H1 (cell line): Measurements from ENCODE around the gene IFNL1. TPM values are rescaled to one million over a fixed set of nuclear protein-coding genes. Genes with fewer than 3 reads are reported as not detected.

ENCODE experiments used
- CTCF ChIA-PET: fragments of 300-600 bp; sonication (Branson Sonifier 250); formaldehyde crosslinking; loops from one replicate; lab custom pipeline; 2021; ENCODE audit not compliant: partially characterized antibody; lab: Charles Lee
- POLR2A ChIA-PET: fragments of 300-600 bp; sonication (Branson Sonifier 250); formaldehyde crosslinking; loops from one replicate; lab custom pipeline; 2021; ENCODE audit warnings: inconsistent platforms; ENCODE audit not compliant: partially characterized antibody; lab: Charles Lee
- DNase-seq, 2 experiments: peaks; one replicate each; pipeline versions ENCODE4 v3.0.0 to v3.0.0-alpha.2; 2010 to 2022; ENCODE audit warnings: low spot score in 2 of 2, low read depth in 1 of 2, mixed read lengths in 1 of 2
- FAIRE-seq: peaks from 2 replicates; lab custom pipeline; 2011; peaks lifted over from hg19 to GRCh38; lab: Jason Lieb, UNC
- H2AFZ ChIP-seq: 2 replicates; pipeline ENCODE4 v1.8.1; 2012; ENCODE audit warnings: low read length, inconsistent platforms
- H2AK5ac ChIP-seq: 2 replicates; pipeline ENCODE4 v1.6.1; 2013; ENCODE audit warnings: low read depth, low read length
- H2BK120ac ChIP-seq: replicated peaks from 2 replicates; pipeline ENCODE3; 2013; ENCODE audit warnings: low read depth, low read length, inconsistent platforms
- H2BK12ac ChIP-seq: 2 replicates; pipeline ENCODE4 v1.6.1; 2013; ENCODE audit warnings: low read depth, low read length
- H2BK15ac ChIP-seq: 2 replicates; pipeline ENCODE4 v1.6.1; 2013; ENCODE audit warnings: low read length
- H2BK20ac ChIP-seq: 2 replicates; pipeline ENCODE4 v1.6.1; 2013; ENCODE audit warnings: low read length
- H2BK5ac ChIP-seq: 2 replicates; pipeline ENCODE4 v1.6.1; 2013; ENCODE audit warnings: low read depth, low read length
- H3K14ac ChIP-seq: 2 replicates; pipeline ENCODE4 v1.6.1; 2013; ENCODE audit warnings: inconsistent platforms; ENCODE audit not compliant: insufficient read length
- H3K18ac ChIP-seq: 2 replicates; pipeline ENCODE4 v1.6.1; 2013; ENCODE audit warnings: low read length; ENCODE audit errors: extremely low read depth
- H3K23ac ChIP-seq: 2 replicates; pipeline ENCODE4 v1.6.1; 2013; ENCODE audit warnings: inconsistent platforms; ENCODE audit not compliant: insufficient read length
- H3K23me2 ChIP-seq: 2 replicates; pipeline ENCODE4 v1.6.1; 2013; ENCODE audit warnings: low read depth, low read length
- H3K27ac ChIP-seq: 2 replicates; pipeline ENCODE4 v1.6.1; 2011; ENCODE audit warnings: low read depth, low read length, inconsistent platforms
- H3K27me3 ChIP-seq, 4 experiments: replicated peaks in 1 of 4; 1 replicate in 1 of 4; 2 replicates in 3 of 4; pipeline versions ENCODE4 v1.6.1 to v1.8.1; 2011 to 2013; ENCODE audit warnings: low read length in 3 of 4, mild to moderate bottlenecking in 3 of 4, inconsistent platforms in 2 of 4, mixed read lengths in 2 of 4, moderate library complexity in 1 of 4; ENCODE audit not compliant: control insufficient read depth in 3 of 4, insufficient read depth in 3 of 4; ENCODE audit errors: extremely low read depth in 1 of 4
- H3K36me3 ChIP-seq, 4 experiments: 2 replicates each; pipeline versions ENCODE4 v1.6.1 to v1.8.1; 2011 to 2013; ENCODE audit warnings: mild to moderate bottlenecking in 4 of 4, low read length in 3 of 4, moderate library complexity in 2 of 4, control low read depth in 1 of 4, inconsistent platforms in 1 of 4; ENCODE audit not compliant: insufficient read depth in 4 of 4, control insufficient read depth in 2 of 4
- H3K4ac ChIP-seq: replicated peaks from 2 replicates; pipeline ENCODE3; 2013; ENCODE audit warnings: low read length, low read depth, mixed read lengths, inconsistent platforms; ENCODE audit not compliant: insufficient read length
- H3K4me1 ChIP-seq, 4 experiments: replicated peaks in 1 of 4; 1 replicate in 1 of 4; 2 replicates in 3 of 4; pipeline versions ENCODE4 v1.6.1 to v1.8.1; 2011 to 2013; ENCODE audit warnings: low read length in 3 of 4, inconsistent platforms in 2 of 4, mixed read lengths in 1 of 4; ENCODE audit not compliant: insufficient read depth in 4 of 4, control insufficient read depth in 3 of 4
- H3K4me2 ChIP-seq, 2 experiments: 2 replicates each; pipeline versions ENCODE4 v1.6.1 to v1.8.1; 2011 to 2013; ENCODE audit warnings: low read depth in 2 of 2, low read length in 2 of 2, control low read depth in 1 of 2, inconsistent platforms in 1 of 2, mild to moderate bottlenecking in 1 of 2; ENCODE audit not compliant: insufficient read depth in 1 of 2
- H3K4me3 ChIP-seq, 4 experiments: fragments of 200-600, 300-600 bp in 1 of 4; sonication (generic), shearing (Covaris generic), sonication (Bioruptor Twin) in 1 of 4; 2 replicates each; pipeline versions ENCODE4 v1.5.1 to v1.8.1; 2011 to 2016; ENCODE audit warnings: low read length in 4 of 4, low read depth in 3 of 4, control low read depth in 2 of 4, inconsistent platforms in 2 of 4, mild to moderate bottlenecking in 2 of 4, mixed read lengths in 1 of 4, moderate library complexity in 1 of 4; ENCODE audit not compliant: insufficient read depth in 2 of 4; ENCODE audit errors: extremely low read depth in 1 of 4
- H3K56ac ChIP-seq: replicated peaks from 2 replicates; pipeline ENCODE3; 2013; ENCODE audit warnings: low read depth, mild to moderate bottlenecking, mixed read lengths, low read length, inconsistent platforms; ENCODE audit not compliant: insufficient read length
- H3K79me1 ChIP-seq: 2 replicates; pipeline ENCODE4 v1.6.1; 2013; ENCODE audit warnings: low read depth, low read length, control low read depth
- H3K79me2 ChIP-seq, 2 experiments: 2 replicates each; pipeline versions ENCODE4 v1.6.1 to v1.8.1; 2012 to 2013; ENCODE audit warnings: low read length in 2 of 2, mild to moderate bottlenecking in 2 of 2, inconsistent platforms in 1 of 2; ENCODE audit not compliant: insufficient read depth in 2 of 2, control insufficient read depth in 1 of 2
- H3K9ac ChIP-seq, 4 experiments: replicated peaks in 1 of 4; 1 replicate in 1 of 4; 2 replicates in 3 of 4; pipeline versions ENCODE4 v1.6.1 to v1.8.1; 2011 to 2013; ENCODE audit warnings: low read depth in 3 of 4, low read length in 3 of 4, control low read depth in 2 of 4, mild to moderate bottlenecking in 2 of 4, moderate library complexity in 2 of 4, inconsistent platforms in 1 of 4; ENCODE audit errors: extremely low read depth in 1 of 4
- H3K9me3 ChIP-seq, 2 experiments: 2 replicates each; pipeline versions ENCODE4 v1.6.1 to v1.8.1; 2012 to 2013; ENCODE audit warnings: mild to moderate bottlenecking in 2 of 2, moderate library complexity in 2 of 2, control low read depth in 1 of 2, inconsistent platforms in 1 of 2, low read depth in 1 of 2, low read length in 1 of 2, mixed read lengths in 1 of 2; ENCODE audit not compliant: insufficient read depth in 2 of 2
- H4K20me1 ChIP-seq, 2 experiments: replicated peaks in 1 of 2; 2 replicates each; pipeline versions ENCODE3 to v1.8.1; 2011 to 2013; ENCODE audit warnings: inconsistent platforms in 2 of 2, low read length in 2 of 2, mild to moderate bottlenecking in 1 of 2; ENCODE audit not compliant: insufficient read depth in 2 of 2, control insufficient read depth in 1 of 2
- H4K5ac ChIP-seq: 2 replicates; pipeline ENCODE4 v1.6.1; 2013; ENCODE audit warnings: low read length, low read depth, mixed read lengths, inconsistent platforms; ENCODE audit not compliant: insufficient read length
- H4K8ac ChIP-seq: 2 replicates; pipeline ENCODE4 v1.8.0; 2013; ENCODE audit warnings: mild to moderate bottlenecking, moderate library complexity, low read length, inconsistent platforms; ENCODE audit not compliant: insufficient read depth; ENCODE audit errors: extremely low read depth
- H4K91ac ChIP-seq: replicated peaks from 2 replicates; pipeline ENCODE3; 2013; ENCODE audit warnings: low read length, mixed read lengths, inconsistent platforms; ENCODE audit not compliant: insufficient read length
- CBX5 ChIP-seq: fragments of 300-800, 300-1000 bp; sonication (generic); IDR thresholded peaks from 2 replicates; pipeline ENCODE4 v1.7.1; 2016; ENCODE audit warnings: antibody characterized with exemption, low read length, low read depth
- EGR1 ChIP-seq: IDR thresholded peaks from 2 replicates; pipeline ENCODE4 v1.6.1; 2011; ENCODE audit warnings: low read depth, low read length, borderline replicate concordance
- FOSL1 ChIP-seq: IDR thresholded peaks from 2 replicates; pipeline ENCODE4 v1.6.1; 2011; ENCODE audit warnings: mild to moderate bottlenecking, low read depth, low read length, moderate library complexity; ENCODE audit not compliant: insufficient read depth
- KDM1A ChIP-seq: fragments of 200-600, 300-600 bp; sonication (generic); IDR thresholded peaks from 2 replicates; pipeline ENCODE4 v1.7.1; 2016; ENCODE audit warnings: mild to moderate bottlenecking, low read length, borderline replicate concordance
- POU5F1 ChIP-seq: IDR thresholded peaks from 2 replicates; pipeline ENCODE4 v1.6.1; 2011; ENCODE audit warnings: low read depth, mild to moderate bottlenecking, low read length, moderate library complexity
- RXRA ChIP-seq: IDR thresholded peaks from 2 replicates; pipeline ENCODE4 v1.6.1; 2011; ENCODE audit warnings: low read depth, mild to moderate bottlenecking, low read length, moderate library complexity; ENCODE audit not compliant: insufficient read depth
- SIRT6 ChIP-seq: IDR thresholded peaks from one replicate; pipeline ENCODE4 v1.7.1; 2012; ENCODE audit warnings: low read length, inconsistent platforms
- TEAD4 ChIP-seq: IDR thresholded peaks from 2 replicates; pipeline ENCODE4 v1.6.1; 2012; ENCODE audit warnings: low read depth, low read length, inconsistent platforms, mixed read lengths
- USF2 ChIP-seq: IDR thresholded peaks from 2 replicates; pipeline ENCODE4 v1.6.1; 2011; ENCODE audit warnings: low read length, improper control_type of control experiment
- WGBS, 2 experiments: shearing (Covaris generic) in 1 of 2; methylation state at CpG; one replicate each; pipeline versions ENCODE4 v1.1.6 to v1.1.7; 2013 to 2015; ENCODE audit warnings: low lambda C conversion rate in 2 of 2, mixed read lengths in 2 of 2, inconsistent platforms in 1 of 2, low coverage in 1 of 2, missing lambda C conversion rate in 1 of 2; ENCODE audit not compliant: insufficient replicate concordance in 2 of 2, insufficient coverage in 1 of 2, insufficient read length in 1 of 2; ENCODE audit errors: extremely low coverage in 1 of 2, missing lambda C conversion rate in 1 of 2; 5-methylcytosine and 5-hydroxymethylcytosine counted together
- polyA plus RNA-seq, 7 experiments: library from polyadenylated mRNA; depleted of rRNA in 3 of 7; stranded (reverse) in 5 of 7; unstranded in 2 of 7; fragments of >200 nt in 5 of 7; fragments of 200-250 nt in 2 of 7; gene quantifications; 1 replicate in 5 of 7; 2 replicates in 1 of 7; 4 replicates in 1 of 7; pipeline versions ENCODE4 v1.2.1 to v1.2.3, GENCODE V29; 2011 to 2013; ENCODE audit warnings: missing spikeins in 2 of 7, mixed read lengths in 2 of 7
- total RNA-seq: library from RNA; stranded (reverse); fragmentation: NEBNext Ultra II Directional; extraction: Animal tissue kit (Norgen Biotek cat#: 25700); gene quantifications from 2 replicates; pipeline ENCODE4 v1.2.1, GENCODE V29; 2021

IFNL1 gene
- total and polyA plus RNA-seq, 2 of the 8 experiments (the other 6 are each of a cell fraction or from before 2014, with no cell fraction given), result not detected

- no peak overlapping the region for H3K23ac ChIP-seq
- peaks cover 0 to 4% of the 10 kb centered on the region in 2 experiments for H4K20me1 ChIP-seq
- peaks cover 0 to 12% of the 10 kb centered on the region in 2 experiments; a peak in 2 of 4 replicates for H3K9me3 ChIP-seq
- H2BK20ac ChIP-seq, result no peak overlapping the region
- no peaks in the 10 kb centered on the region for H3K36me3 ChIP-seq
- H3K4ac ChIP-seq, result peak overlapping the region; percentile 53
- peaks cover 0 to 13% (median 7%) of the 10 kb centered on the region in 4 experiments; a peak in 4 of 7 replicates for H3K4me1 ChIP-seq
- DNase-seq, result peak in 1 of 2 experiments; percentile 77
- H2BK120ac ChIP-seq, result no peak overlapping the region
- POLR2A ChIA-PET, result interaction anchor here (0.8 to 1.0 kb wide), 2 partner anchors 126 to 143 kb away, joined by 3 read pairs; partner anchors contain the start of genes MED29 and PAF1
- no peak overlapping the region for H4K5ac ChIP-seq
- peaks cover 38 to 60% (median 41%) of the 10 kb centered on the region in 4 experiments for H3K27me3 ChIP-seq
- H4K8ac ChIP-seq, result peak overlapping the region; percentile 85
- H2AK5ac ChIP-seq, result no peak overlapping the region
- no peaks in the 10 kb centered on the region for H3K79me2 ChIP-seq
- H3K4me2 ChIP-seq, result peak overlapping the region; percentile 75 to 80
- 5% methylated on average over 82 of the region's 102 CpGs; no CpG with 5 or more reads in 1 of the 2 experiments for WGBS, 2 experiments
- H2BK12ac ChIP-seq, result peak overlapping the region; percentile 92; the same call in 1 of the 2 replicates
- H3K9ac ChIP-seq, result no peak overlapping the region
- peak overlapping the region; percentile 76; the same call in 1 of the 2 replicates for H2AFZ ChIP-seq
- no peak overlapping the region for H3K14ac ChIP-seq
- H3K18ac ChIP-seq, result peak overlapping the region; percentile 78; the same call in 1 of the 2 replicates
- H4K91ac ChIP-seq, result no peak overlapping the region
- H3K27ac ChIP-seq, result no peak overlapping the region
- peaks cover 11% of the 10 kb centered on the region; the same call in 1 of the 2 replicates for H3K23me2 ChIP-seq
- H2BK5ac ChIP-seq, result peak overlapping the region; percentile 35; the same call in 1 of the 2 replicates
- H2BK15ac ChIP-seq, result peak overlapping the region; percentile 46; the same call in 1 of the 2 replicates
- FAIRE-seq, result no peak
- no peaks in the 10 kb centered on the region for H3K79me1 ChIP-seq
- peak overlapping the region; percentile 5 to 51 (median 14); a peak in 4 of 8 replicates for H3K4me3 ChIP-seq
- no peak overlapping the region for H3K56ac ChIP-seq
- CTCF ChIA-PET, result interaction anchor here (1.0 kb wide), 2 partner anchors 32 to 155 kb away, joined by 3 read pairs; no protein-coding TSS in a partner anchor
- TF ChIP-seq SIRT6 (no peak), USF2 (no peak), FOSL1 (no peak), EGR1 (no peak), KDM1A (no peak), RXRA (no peak), POU5F1 (no peak), CBX5 (no peak), TEAD4 (no peak)
These were observed 31.6 kb upstream of the IFNL1 start for GRCh38 chr19:39264306-39265290.
